Measurements from ENCODE around the gene ADARB2. TPM values are rescaled to one million over a fixed set of nuclear protein-coding genes. Genes with fewer than 3 reads are reported as not detected.

Gene ADARB2
- total and polyA plus RNA-seq, 4 donors: 0.55 to 0.70 (median 0.59) TPM; not detected in 1

DNA sequence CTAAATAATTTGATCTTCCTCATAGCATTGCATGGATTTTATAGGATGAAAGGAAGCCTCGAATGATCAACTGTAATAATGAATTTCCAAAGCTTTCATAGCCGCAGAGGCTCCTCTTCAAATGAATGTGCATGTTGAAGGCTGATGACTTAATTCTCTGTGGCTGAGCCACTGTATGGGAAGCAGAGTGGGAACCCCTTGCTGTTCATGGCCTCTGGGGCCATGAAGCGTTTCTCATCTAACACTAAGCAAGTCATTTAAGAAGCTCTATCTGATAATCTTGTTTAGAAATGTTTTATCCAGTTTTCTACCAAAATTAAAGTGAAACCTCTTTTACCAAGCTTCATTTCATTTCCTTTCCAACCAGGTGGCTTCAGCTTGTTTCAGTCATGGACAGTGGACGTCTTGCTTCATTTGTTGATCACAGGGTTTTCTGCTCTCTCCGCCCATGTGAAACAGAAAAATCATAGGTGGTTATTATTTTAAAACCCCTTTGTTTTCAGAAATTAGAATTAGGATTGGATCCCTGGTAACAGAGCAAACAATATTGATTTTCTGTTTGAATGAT is 10.3 kb upstream of the ADARB2 start:
- TF ChIP-seq FOXA1 (IDR thresholded peaks at IDR 0.05) (no peak), ATF3 (IDR thresholded peaks at IDR 0.05) (no peak), YY1 (IDR thresholded peaks at IDR 0.05) (no peak), JUND (IDR thresholded peaks at IDR 0.05) (no peak), FOXA2 (IDR thresholded peaks at IDR 0.05) (no peak), HNF4G (IDR thresholded peaks at IDR 0.05) (no peak)
- H3K9ac ChIP-seq (ENCODE audit: low read depth in 1 of 2, low read length in 2 of 2): no peak overlapping the region
- no peak overlapping the region for H3K4me3 ChIP-seq (ENCODE audit: low read depth in 1 of 3, low read length in 3 of 3)
- peaks cover 4 to 13% (median 5%) of the 10 kb centered on the region in 4 donors for H3K9me3 ChIP-seq (ENCODE audit: control insufficient read depth in 4 of 4, low read length in 3 of 4)
- no peaks in the 10 kb centered on the region for H3K36me3 ChIP-seq (ENCODE audit: control insufficient read depth in 4 of 4, insufficient read depth in 3 of 4, low read depth in 1 of 4, low read length in 3 of 4)
- no peak overlapping the region for H3K27ac ChIP-seq (ENCODE audit: low read depth in 1 of 2, low read length in 2 of 2)
- 70% methylated on average over 5 of the region's 5 CpGs for WGBS
- H3K27me3 ChIP-seq (ENCODE audit: control insufficient read depth in 4 of 4, insufficient read depth in 4 of 4, low read length in 3 of 4): peaks cover 0 to 4% (median 2%) of the 10 kb centered on the region in 4 donors
- DNase-seq (ENCODE audit: low spot score): no peak
- no peaks in the 10 kb centered on the region for H3K4me1 ChIP-seq (ENCODE audit: control insufficient read depth in 4 of 4, insufficient read depth in 4 of 4, low read length in 3 of 4)

- 94% methylated on average over 25 of the region's 25 CpGs for WGBS
- H3K36me3 ChIP-seq (ENCODE audit: control insufficient read depth in 4 of 4, insufficient read depth in 3 of 4, low read depth in 1 of 4, low read length in 3 of 4): no peaks in the 10 kb centered on the region
- TF ChIP-seq, protein P1, sequence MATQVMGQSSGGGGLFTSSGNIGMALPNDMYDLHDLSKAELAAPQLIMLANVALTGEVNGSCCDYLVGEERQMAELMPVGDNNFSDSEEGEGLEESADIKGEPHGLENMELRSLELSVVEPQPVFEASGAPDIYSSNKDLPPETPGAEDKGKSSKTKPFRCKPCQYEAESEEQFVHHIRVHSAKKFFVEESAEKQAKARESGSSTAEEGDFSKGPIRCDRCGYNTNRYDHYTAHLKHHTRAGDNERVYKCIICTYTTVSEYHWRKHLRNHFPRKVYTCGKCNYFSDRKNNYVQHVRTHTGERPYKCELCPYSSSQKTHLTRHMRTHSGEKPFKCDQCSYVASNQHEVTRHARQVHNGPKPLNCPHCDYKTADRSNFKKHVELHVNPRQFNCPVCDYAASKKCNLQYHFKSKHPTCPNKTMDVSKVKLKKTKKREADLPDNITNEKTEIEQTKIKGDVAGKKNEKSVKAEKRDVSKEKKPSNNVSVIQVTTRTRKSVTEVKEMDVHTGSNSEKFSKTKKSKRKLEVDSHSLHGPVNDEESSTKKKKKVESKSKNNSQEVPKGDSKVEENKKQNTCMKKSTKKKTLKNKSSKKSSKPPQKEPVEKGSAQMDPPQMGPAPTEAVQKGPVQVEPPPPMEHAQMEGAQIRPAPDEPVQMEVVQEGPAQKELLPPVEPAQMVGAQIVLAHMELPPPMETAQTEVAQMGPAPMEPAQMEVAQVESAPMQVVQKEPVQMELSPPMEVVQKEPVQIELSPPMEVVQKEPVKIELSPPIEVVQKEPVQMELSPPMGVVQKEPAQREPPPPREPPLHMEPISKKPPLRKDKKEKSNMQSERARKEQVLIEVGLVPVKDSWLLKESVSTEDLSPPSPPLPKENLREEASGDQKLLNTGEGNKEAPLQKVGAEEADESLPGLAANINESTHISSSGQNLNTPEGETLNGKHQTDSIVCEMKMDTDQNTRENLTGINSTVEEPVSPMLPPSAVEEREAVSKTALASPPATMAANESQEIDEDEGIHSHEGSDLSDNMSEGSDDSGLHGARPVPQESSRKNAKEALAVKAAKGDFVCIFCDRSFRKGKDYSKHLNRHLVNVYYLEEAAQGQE (IDR thresholded peaks at IDR 0.05): no peak
- TF ChIP-seq, protein P2, sequence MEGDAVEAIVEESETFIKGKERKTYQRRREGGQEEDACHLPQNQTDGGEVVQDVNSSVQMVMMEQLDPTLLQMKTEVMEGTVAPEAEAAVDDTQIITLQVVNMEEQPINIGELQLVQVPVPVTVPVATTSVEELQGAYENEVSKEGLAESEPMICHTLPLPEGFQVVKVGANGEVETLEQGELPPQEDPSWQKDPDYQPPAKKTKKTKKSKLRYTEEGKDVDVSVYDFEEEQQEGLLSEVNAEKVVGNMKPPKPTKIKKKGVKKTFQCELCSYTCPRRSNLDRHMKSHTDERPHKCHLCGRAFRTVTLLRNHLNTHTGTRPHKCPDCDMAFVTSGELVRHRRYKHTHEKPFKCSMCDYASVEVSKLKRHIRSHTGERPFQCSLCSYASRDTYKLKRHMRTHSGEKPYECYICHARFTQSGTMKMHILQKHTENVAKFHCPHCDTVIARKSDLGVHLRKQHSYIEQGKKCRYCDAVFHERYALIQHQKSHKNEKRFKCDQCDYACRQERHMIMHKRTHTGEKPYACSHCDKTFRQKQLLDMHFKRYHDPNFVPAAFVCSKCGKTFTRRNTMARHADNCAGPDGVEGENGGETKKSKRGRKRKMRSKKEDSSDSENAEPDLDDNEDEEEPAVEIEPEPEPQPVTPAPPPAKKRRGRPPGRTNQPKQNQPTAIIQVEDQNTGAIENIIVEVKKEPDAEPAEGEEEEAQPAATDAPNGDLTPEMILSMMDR (IDR thresholded peaks at IDR 0.05; ENCODE audit: low read depth, low read length, missing input control): no peak
- no peak for TF ChIP-seq HNF4A (conservative IDR thresholded peaks at IDR 0.05)
- no peak for TF ChIP-seq EGR1 (IDR thresholded peaks at IDR 0.05; ENCODE audit: low read depth in 2 of 2)
- TF ChIP-seq SP1 (IDR thresholded peaks at IDR 0.05): no peak
- TF ChIP-seq NR2F2 (IDR thresholded peaks at IDR 0.05): no peak
- TF ChIP-seq FOXA1 (IDR thresholded peaks at IDR 0.05): no peak
- TF ChIP-seq ZBTB33 (IDR thresholded peaks at IDR 0.05): no peak
- TF ChIP-seq RXRA (IDR thresholded peaks at IDR 0.05): no peak
- no peak for TF ChIP-seq HNF4G (IDR thresholded peaks at IDR 0.05)
- no peak for TF ChIP-seq TAF1 (conservative IDR thresholded peaks at IDR 0.05)
- TF ChIP-seq FOXA2 (IDR thresholded peaks at IDR 0.05): no peak
- no peak for TF ChIP-seq ATF3 (IDR thresholded peaks at IDR 0.05)
- TF ChIP-seq RAD21 (IDR thresholded peaks at IDR 0.05): no peak
- no peak for TF ChIP-seq GABPA (IDR thresholded peaks at IDR 0.05 in 1 of 2, conservative IDR thresholded peaks at IDR 0.05 in 1 of 2)
- no peak for TF ChIP-seq MAX (IDR thresholded peaks at IDR 0.05)
- no peak for TF ChIP-seq JUND (IDR thresholded peaks at IDR 0.05)
- no peaks in the 10 kb centered on the region for H3K4me1 ChIP-seq (ENCODE audit: control insufficient read depth in 4 of 4, insufficient read depth in 4 of 4, low read length in 3 of 4)
- H3K9me3 ChIP-seq (ENCODE audit: control insufficient read depth in 4 of 4, low read length in 3 of 4): peaks cover 0 to 9% (median 5%) of the 10 kb centered on the region in 4 donors
- no peak overlapping the region for H3K4me3 ChIP-seq (ENCODE audit: low read depth in 1 of 3, low read length in 3 of 3)
- DNase-seq (ENCODE audit: low spot score): no peak
- H3K27ac ChIP-seq (ENCODE audit: low read depth in 1 of 2, low read length in 2 of 2): no peak overlapping the region
- H3K27me3 ChIP-seq (ENCODE audit: control insufficient read depth in 4 of 4, insufficient read depth in 4 of 4, low read length in 3 of 4): peaks cover 0 to 4% (median 2%) of the 10 kb centered on the region in 4 donors
- no peak overlapping the region for H3K9ac ChIP-seq (ENCODE audit: low read depth in 1 of 2, low read length in 2 of 2)
Measured at GRCh38 chr10:1746796-1747195, 9.5 kb upstream of the ADARB2 start.
